Right atrium auricular region (tissue), 2 donors: ENCODE results near the gene MT1X. TPM values are rescaled to one million over a fixed set of nuclear protein-coding genes. Genes with fewer than 3 reads are reported as not detected.
A peak's percentile ranks its signal among the peaks of the same experiment; 100 is the strongest.

Experiments used
- DNase-seq: peaks from one replicate; pipeline ENCODE4 v3.0.0-alpha.2; 2019; ENCODE audit warnings: low spot score
- H3K27ac ChIP-seq, 2 donors: fragments of 200-600 bp; sonication (generic); 1 replicate in 1 of 2; 2 replicates in 1 of 2; pipeline ENCODE4 v1.5.1; 2016 to 2019
- H3K27me3 ChIP-seq, 2 donors: fragments of 200-600 bp; sonication (generic); one replicate each; pipeline versions ENCODE4 v1.5.1 to v1.6.0; 2017 to 2019
- H3K36me3 ChIP-seq: fragments of 200-600 bp; sonication (generic); one replicate; pipeline ENCODE4 v1.5.1; 2016
- H3K4me1 ChIP-seq, 2 donors: fragments of 200-600 bp; sonication (generic); one replicate each; pipeline versions ENCODE4 v1.5.1 to v1.6.0; 2017 to 2019
- H3K4me3 ChIP-seq, 2 donors: fragments of 200-600 bp; sonication (generic); 1 replicate in 1 of 2; 2 replicates in 1 of 2; pipeline ENCODE4 v1.5.1; 2017 to 2019; ENCODE audit warnings: mild to moderate bottlenecking in 1 of 2, moderate library complexity in 1 of 2
- H3K9me3 ChIP-seq, 2 donors: fragments of 200-600 bp; sonication (generic); one replicate each; pipeline ENCODE4 v1.5.1; 2019
- CTCF ChIP-seq, 2 donors: fragments of 200-600 bp; sonication (generic); IDR thresholded peaks; one replicate each; pipeline ENCODE4 v1.5.1; 2019; ENCODE audit warnings: antibody characterized with exemption in 2 of 2
- total RNA-seq, 2 donors: library from RNA; depleted of rRNA; stranded (reverse); fragments of >200 nt; gene quantifications; one replicate each; pipeline ENCODE4 v1.1.0, GENCODE V29; 2016

The MT1X gene
- total RNA-seq, 2 donors from 2014 or later, result 193 to 287 TPM

GRCh38 chr16:56636616-56637413 is 45.5 kb upstream of the MT1X start:
- Histone ChIP-seq H3K9me3 (no peaks in the 10 kb centered on the region), H3K4me3 (no peak overlapping the region), H3K27ac (no peak overlapping the region), H3K27me3 (no peaks in the 10 kb centered on the region), H3K4me1 (peaks cover 0 to 32% of the 10 kb centered on the region in 2 donors), H3K36me3 (no peaks in the 10 kb centered on the region)
- no peak for DNase-seq
- TF ChIP-seq CTCF (IDR thresholded peaks at IDR 0.05), result no peak

- Histone ChIP-seq H3K27me3 (no peaks in the 10 kb centered on the region), H3K27ac (peak within 1 kb of the TSS; percentile 50 to 77), H3K9me3 (no peaks in the 10 kb centered on the region), H3K4me1 (peaks cover 0 to 34% of the 10 kb centered on the region in 2 donors), H3K36me3 (no peaks in the 10 kb centered on the region), H3K4me3 (peak within 1 kb of the TSS; percentile 33 to 62)
- TF ChIP-seq CTCF (IDR thresholded peaks at IDR 0.05), result no peak
- peak; percentile 85 for DNase-seq
Measured at GRCh38 chr16:56637814-56638750, 44.2 kb upstream of the MT1X start, which contains the start of gene MT1A. TSS of gene MT1A (plus strand) at chr16:56638666. CDS start at chr16:56638739, 73 bp downstream.

- no peaks in the 10 kb centered on the region for H3K9me3 ChIP-seq
- H3K36me3 ChIP-seq, result no peaks in the 10 kb centered on the region
- TF ChIP-seq CTCF (IDR thresholded peaks at IDR 0.05), result no peak
- no peak for DNase-seq
- H3K4me3 ChIP-seq, result no peak overlapping the region
- H3K27ac ChIP-seq, result peak overlapping the region in 1 of 2 donors; percentile 77
- no peaks in the 10 kb centered on the region for H3K27me3 ChIP-seq
- H3K4me1 ChIP-seq, result peaks cover 0 to 36% of the 10 kb centered on the region in 2 donors
Measured at GRCh38 chr16:56639045-56639444, 43.2 kb upstream of the MT1X start.

GRCh38 chr16:56640076-56640475 is 42.2 kb upstream of the MT1X start:
- no peaks in the 10 kb centered on the region for H3K27me3 ChIP-seq
- no peaks in the 10 kb centered on the region for H3K36me3 ChIP-seq
- H3K4me1 ChIP-seq, result peaks cover 0 to 32% of the 10 kb centered on the region in 2 donors

GRCh38 chr16:56641166-56641565 is 41.1 kb upstream of the MT1X start:
- H3K27me3 ChIP-seq, result no peaks in the 10 kb centered on the region
- no peak overlapping the region for H3K27ac ChIP-seq
- peaks cover 0 to 26% of the 10 kb centered on the region in 2 donors for H3K4me1 ChIP-seq
- no peak for TF ChIP-seq CTCF (IDR thresholded peaks at IDR 0.05)
- no peak for DNase-seq
- H3K4me3 ChIP-seq, result no peak overlapping the region
- H3K36me3 ChIP-seq, result no peaks in the 10 kb centered on the region
- H3K9me3 ChIP-seq, result no peaks in the 10 kb centered on the region

More at GRCh38 chr16:56640076-56640475, 42.2 kb upstream of the MT1X start:
- TF ChIP-seq CTCF (IDR thresholded peaks at IDR 0.05), result no peak
- Histone ChIP-seq H3K27ac (no peak overlapping the region), H3K9me3 (no peaks in the 10 kb centered on the region), H3K4me3 (no peak overlapping the region)
- DNase-seq, result no peak
